Caco-2 (cell line): Measurements from ENCODE around the gene MGMT. TPM values are rescaled to one million over a fixed set of nuclear protein-coding genes. Genes with fewer than 3 reads are reported as not detected.

ENCODE experiments used
- BruUV-seq: library from RNA; stranded (reverse); fragments of 400-500 nt; replicated peaks from 2 replicates; lab custom pipeline; 2021; lab: Mats Ljungman, UMichigan
- CTCF ChIA-PET: fragments of 300-600 bp; sonication (Branson Sonifier 250); formaldehyde crosslinking; loops from one replicate; lab custom pipeline; 2022; ENCODE audit warnings: antibody characterized with exemption; lab: Charles Lee
- POLR2A ChIA-PET: fragments of 300-600 bp; sonication (Branson Sonifier 250); formaldehyde crosslinking; loops from one replicate; lab custom pipeline; 2022; ENCODE audit warnings: antibody characterized with exemption; lab: Charles Lee
- DNase-seq, 2 experiments: peaks; one replicate each; pipeline versions ENCODE4 v3.0.0 to v3.0.0-alpha.2; 2020 to 2022
- H3K27me3 ChIP-seq: replicated peaks from 2 replicates; pipeline ENCODE4 v1.6.0; 2011; ENCODE audit warnings: low read length; ENCODE audit not compliant: control insufficient read depth, insufficient read depth
- H3K36me3 ChIP-seq: 2 replicates; pipeline ENCODE4 v1.5.1; 2011; ENCODE audit warnings: low read length; ENCODE audit not compliant: control insufficient read depth, insufficient read depth
- H3K4me1 ChIP-seq: fragments of 250-450 bp; sonication (Bioruptor Pico); 2 replicates; pipeline ENCODE4 v1.5.1; 2020; ENCODE audit warnings: mild to moderate bottlenecking
- H3K4me3 ChIP-seq: 2 replicates; pipeline ENCODE4 v1.5.1; 2011; ENCODE audit warnings: low read depth, mild to moderate bottlenecking, control low read depth, low read length
- H3K9me3 ChIP-seq: fragments of 250-450 bp; sonication (Bioruptor Pico); 2 replicates; pipeline ENCODE4 v1.5.1; 2020; ENCODE audit warnings: mild to moderate bottlenecking, moderate library complexity
- H3K27ac Mint-ChIP-seq: one replicate; pipeline ENCODE4 v1.8.0; 2022; ENCODE audit warnings: mixed read lengths; ENCODE audit not compliant: unreplicated experiment
- H3K27me3 Mint-ChIP-seq: one replicate; pipeline ENCODE4 v1.8.0; 2022; ENCODE audit warnings: mixed read lengths; ENCODE audit not compliant: insufficient read depth, unreplicated experiment
- H3K36me3 Mint-ChIP-seq: one replicate; pipeline ENCODE4 v1.8.0; 2022; ENCODE audit warnings: mild to moderate bottlenecking, mixed read lengths; ENCODE audit not compliant: insufficient read depth, unreplicated experiment
- H3K4me1 Mint-ChIP-seq: one replicate; pipeline ENCODE4 v1.8.0; 2022; ENCODE audit warnings: low read depth, mixed read lengths; ENCODE audit not compliant: unreplicated experiment
- H3K4me3 Mint-ChIP-seq: one replicate; pipeline ENCODE4 v1.8.0; 2022; ENCODE audit warnings: mild to moderate bottlenecking, moderate library complexity, mixed read lengths; ENCODE audit not compliant: unreplicated experiment
- H3K9me3 Mint-ChIP-seq: one replicate; pipeline ENCODE4 v1.8.0; 2022; ENCODE audit warnings: mixed read lengths; ENCODE audit not compliant: unreplicated experiment
- intact Hi-C: fragments of 100-400 bp; cut with micrococcal nuclease; formaldehyde crosslinking; loops from one replicate; pipeline ENCODE4 v1.10.0; 2022; ENCODE audit not compliant: unreplicated experiment
- total RNA-seq: library from RNA; stranded (reverse); gene quantifications from 2 replicates; pipeline ENCODE4 v1.2.3, GENCODE V29; 2022
- TF ChIP-seq, protein P1 (sequence below), 2 experiments: fragments of 200-600 bp in 1 of 2; IDR thresholded peaks; 1 replicate in 1 of 2; 2 replicates in 1 of 2; pipeline versions ENCODE4 v1.5.1 to v1.8.0; 2011 to 2022; ENCODE audit warnings: antibody characterized with exemption in 1 of 2, control low read depth in 1 of 2, inconsistent platforms in 1 of 2, low read depth in 1 of 2, low read length in 1 of 2, mild to moderate bottlenecking in 1 of 2, moderate library complexity in 1 of 2; ENCODE audit not compliant: insufficient read depth in 1 of 2, severe bottlenecking in 1 of 2, unreplicated experiment in 1 of 2

The MGMT gene
- total RNA-seq, 1 experiment from 2014 or later = 57.0 TPM

DNA sequence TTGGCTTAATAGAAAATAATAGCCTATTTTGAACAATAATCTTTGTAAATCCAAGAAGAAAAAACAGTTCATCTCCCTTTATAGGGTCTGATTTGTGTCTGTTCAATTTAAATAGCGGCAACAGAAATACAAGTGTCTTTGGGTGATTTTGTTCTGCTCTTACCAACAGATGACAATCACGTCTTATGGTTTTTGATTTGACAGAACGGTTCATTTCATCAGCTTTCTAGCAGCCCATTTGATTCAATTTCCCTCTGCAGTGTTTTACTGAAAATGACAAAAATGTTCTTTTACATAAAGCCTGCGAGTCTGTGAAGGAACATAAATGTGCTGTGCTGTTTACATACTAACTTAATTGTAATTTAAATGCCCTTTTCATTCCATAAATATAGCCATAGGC, 180.5 kb downstream of the MGMT start:
- POLR2A ChIA-PET = no interaction called here
- DNase-seq = no peak

DNA sequence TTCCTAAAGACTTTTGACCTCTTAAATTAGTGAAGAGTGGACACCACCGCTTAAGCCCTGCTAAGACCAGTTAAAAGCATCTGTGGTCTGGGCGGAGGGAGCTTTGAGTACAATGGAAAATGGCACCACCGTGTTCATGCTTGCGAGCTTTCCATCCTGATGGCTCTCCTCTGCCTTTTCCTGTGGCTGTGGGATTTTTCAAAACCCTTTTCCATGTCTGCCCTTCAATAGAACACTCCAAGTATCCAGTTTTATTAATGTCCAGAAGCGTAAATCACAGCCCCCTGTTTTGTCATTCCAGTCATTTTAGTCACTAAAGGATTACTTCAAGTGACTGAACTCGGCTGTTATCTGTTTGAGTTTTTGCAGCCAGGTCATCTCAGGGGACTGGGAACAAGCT, 181.8 kb downstream of the MGMT start:
- Mint-ChIP-seq H3K4me3 (no peak overlapping the region), H3K4me1 (peaks cover 8% of the 10 kb centered on the region), H3K36me3 (peaks cover 21% of the 10 kb centered on the region), H3K27me3 (no peaks in the 10 kb centered on the region), H3K9me3 (no peaks in the 10 kb centered on the region), H3K27ac (no peak overlapping the region)
- Histone ChIP-seq H3K9me3 (no peaks in the 10 kb centered on the region), H3K4me1 (no peaks in the 10 kb centered on the region), H3K4me3 (no peak overlapping the region), H3K36me3 (no peaks in the 10 kb centered on the region; the same call in 1 of the 2 replicates), H3K27me3 (no peaks in the 10 kb centered on the region)
- intact Hi-C loops = no loop called here
- BruUV-seq = no TSS peak
- DNase-seq = no peak
- TF ChIP-seq, protein P1, sequence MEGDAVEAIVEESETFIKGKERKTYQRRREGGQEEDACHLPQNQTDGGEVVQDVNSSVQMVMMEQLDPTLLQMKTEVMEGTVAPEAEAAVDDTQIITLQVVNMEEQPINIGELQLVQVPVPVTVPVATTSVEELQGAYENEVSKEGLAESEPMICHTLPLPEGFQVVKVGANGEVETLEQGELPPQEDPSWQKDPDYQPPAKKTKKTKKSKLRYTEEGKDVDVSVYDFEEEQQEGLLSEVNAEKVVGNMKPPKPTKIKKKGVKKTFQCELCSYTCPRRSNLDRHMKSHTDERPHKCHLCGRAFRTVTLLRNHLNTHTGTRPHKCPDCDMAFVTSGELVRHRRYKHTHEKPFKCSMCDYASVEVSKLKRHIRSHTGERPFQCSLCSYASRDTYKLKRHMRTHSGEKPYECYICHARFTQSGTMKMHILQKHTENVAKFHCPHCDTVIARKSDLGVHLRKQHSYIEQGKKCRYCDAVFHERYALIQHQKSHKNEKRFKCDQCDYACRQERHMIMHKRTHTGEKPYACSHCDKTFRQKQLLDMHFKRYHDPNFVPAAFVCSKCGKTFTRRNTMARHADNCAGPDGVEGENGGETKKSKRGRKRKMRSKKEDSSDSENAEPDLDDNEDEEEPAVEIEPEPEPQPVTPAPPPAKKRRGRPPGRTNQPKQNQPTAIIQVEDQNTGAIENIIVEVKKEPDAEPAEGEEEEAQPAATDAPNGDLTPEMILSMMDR (IDR thresholded peaks at IDR 0.05; ENCODE audit: insufficient read depth in 1 of 2, low read depth in 1 of 2, low read length in 1 of 2, severe bottlenecking in 1 of 2, unreplicated experiment in 1 of 2) = no peak
- ChIA-PET POLR2A (no interaction called here), CTCF (no interaction called here)

More for the DNA sequence above, 180.5 kb downstream of the MGMT start:
- no peaks in the 10 kb centered on the region for H3K9me3 ChIP-seq
- H3K4me3 ChIP-seq = no peak overlapping the region
- intact Hi-C loops = no loop called here
- CTCF ChIA-PET = no interaction called here
- BruUV-seq = no TSS peak
- H3K27me3 ChIP-seq = no peaks in the 10 kb centered on the region
- peaks cover 12% of the 10 kb centered on the region for H3K4me1 ChIP-seq
- TF ChIP-seq, protein P1 (IDR thresholded peaks at IDR 0.05; ENCODE audit: insufficient read depth in 1 of 2, low read depth in 1 of 2, low read length in 1 of 2, severe bottlenecking in 1 of 2, unreplicated experiment in 1 of 2) = no peak
- H3K27ac Mint-ChIP-seq = no peak overlapping the region
- H3K36me3 Mint-ChIP-seq = peaks cover 21% of the 10 kb centered on the region
- peaks cover 21% of the 10 kb centered on the region for H3K4me1 Mint-ChIP-seq
- H3K36me3 ChIP-seq = no peaks in the 10 kb centered on the region; the same call in 1 of the 2 replicates
- no peak overlapping the region for H3K4me3 Mint-ChIP-seq
- no peaks in the 10 kb centered on the region for H3K9me3 Mint-ChIP-seq
- H3K27me3 Mint-ChIP-seq = no peaks in the 10 kb centered on the region

DNA sequence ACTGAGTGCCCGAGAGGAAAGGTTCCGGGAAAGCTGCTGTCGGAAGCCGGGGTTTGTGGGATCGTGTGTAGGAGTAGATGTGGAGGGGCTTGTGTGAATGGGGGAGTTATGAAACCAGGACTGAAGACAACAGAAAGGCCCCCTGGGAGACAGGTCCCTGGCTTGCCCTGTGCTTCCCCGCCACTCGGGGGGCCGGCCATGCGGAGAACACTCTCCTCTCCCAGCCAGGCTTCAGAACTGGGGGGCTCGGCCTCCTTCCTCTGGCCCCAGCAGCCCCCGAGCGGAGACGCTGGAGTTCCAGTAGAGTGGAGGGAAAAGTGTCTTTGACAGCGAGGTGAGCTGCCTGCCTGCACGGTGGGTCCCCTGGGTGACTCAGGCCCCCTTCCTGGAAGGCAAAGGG, 185.0 kb downstream of the MGMT start:
- no peak overlapping the region for H3K4me3 ChIP-seq
- H3K4me3 Mint-ChIP-seq = no peak overlapping the region
- no peak for DNase-seq
- no peaks in the 10 kb centered on the region for H3K4me1 ChIP-seq
- POLR2A ChIA-PET = no interaction called here
- BruUV-seq = no TSS peak
- H3K9me3 Mint-ChIP-seq = no peaks in the 10 kb centered on the region
- CTCF ChIA-PET = no interaction called here
- H3K36me3 ChIP-seq = no peaks in the 10 kb centered on the region
- peaks cover 11% of the 10 kb centered on the region for H3K36me3 Mint-ChIP-seq
- intact Hi-C loops = no loop called here
- peaks cover 8% of the 10 kb centered on the region for H3K4me1 Mint-ChIP-seq
- H3K27me3 ChIP-seq = no peaks in the 10 kb centered on the region
- H3K9me3 ChIP-seq = no peaks in the 10 kb centered on the region
- no peak overlapping the region for H3K27ac Mint-ChIP-seq
- no peaks in the 10 kb centered on the region for H3K27me3 Mint-ChIP-seq
- TF ChIP-seq, protein P1 (IDR thresholded peaks at IDR 0.05; ENCODE audit: insufficient read depth in 1 of 2, low read depth in 1 of 2, low read length in 1 of 2, severe bottlenecking in 1 of 2, unreplicated experiment in 1 of 2) = no peak
